Thyroid gland (tissue), 4 donors: Measurements from ENCODE around the gene PACS1.

ENCODE experiments used
- POLR2A ChIP-seq, 2 donors: fragments of 450-650 bp; IDR thresholded peaks; one replicate each; pipeline ENCODE4 v1.6.1; 2017; ENCODE audit warnings: antibody characterized with exemption in 2 of 2, mild to moderate bottlenecking in 2 of 2, moderate library complexity in 1 of 2
- TF ChIP-seq, protein P1 (sequence below), 6 experiments: fragments of 200-600 bp in 3 of 6; fragments of 450-650 bp in 3 of 6; sonication (generic) in 3 of 6; IDR thresholded peaks; one replicate each; pipeline ENCODE4 v1.5.1; 2016 to 2019; ENCODE audit warnings: antibody characterized with exemption in 6 of 6, mild to moderate bottlenecking in 2 of 6, inconsistent platforms in 1 of 6, moderate library complexity in 1 of 6

DNA sequence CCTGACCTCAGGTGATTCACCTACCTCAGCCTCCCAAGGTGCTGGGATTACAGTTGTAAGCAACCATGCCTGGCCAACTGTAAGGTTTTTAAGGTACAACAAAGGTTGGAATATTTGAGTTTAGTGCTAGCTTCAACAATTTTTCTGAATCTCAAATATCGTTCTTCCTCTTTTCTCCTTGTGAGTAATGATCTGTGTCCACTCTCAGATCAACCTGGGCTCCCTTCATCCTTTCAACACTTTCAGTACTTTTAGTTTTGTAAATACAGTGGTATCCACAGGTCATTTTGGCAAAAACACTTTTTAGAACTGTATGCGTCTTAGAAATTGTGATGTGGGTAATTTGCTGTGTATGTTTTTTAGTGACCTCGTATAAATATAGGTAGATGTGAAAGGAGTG is 7.9 kb downstream of the PACS1 start:
- TF ChIP-seq, protein P1, sequence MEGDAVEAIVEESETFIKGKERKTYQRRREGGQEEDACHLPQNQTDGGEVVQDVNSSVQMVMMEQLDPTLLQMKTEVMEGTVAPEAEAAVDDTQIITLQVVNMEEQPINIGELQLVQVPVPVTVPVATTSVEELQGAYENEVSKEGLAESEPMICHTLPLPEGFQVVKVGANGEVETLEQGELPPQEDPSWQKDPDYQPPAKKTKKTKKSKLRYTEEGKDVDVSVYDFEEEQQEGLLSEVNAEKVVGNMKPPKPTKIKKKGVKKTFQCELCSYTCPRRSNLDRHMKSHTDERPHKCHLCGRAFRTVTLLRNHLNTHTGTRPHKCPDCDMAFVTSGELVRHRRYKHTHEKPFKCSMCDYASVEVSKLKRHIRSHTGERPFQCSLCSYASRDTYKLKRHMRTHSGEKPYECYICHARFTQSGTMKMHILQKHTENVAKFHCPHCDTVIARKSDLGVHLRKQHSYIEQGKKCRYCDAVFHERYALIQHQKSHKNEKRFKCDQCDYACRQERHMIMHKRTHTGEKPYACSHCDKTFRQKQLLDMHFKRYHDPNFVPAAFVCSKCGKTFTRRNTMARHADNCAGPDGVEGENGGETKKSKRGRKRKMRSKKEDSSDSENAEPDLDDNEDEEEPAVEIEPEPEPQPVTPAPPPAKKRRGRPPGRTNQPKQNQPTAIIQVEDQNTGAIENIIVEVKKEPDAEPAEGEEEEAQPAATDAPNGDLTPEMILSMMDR (IDR thresholded peaks at IDR 0.05): no peak
- TF ChIP-seq POLR2A (IDR thresholded peaks at IDR 0.05): no peak
